ENCODE results near the gene TSPAN9.

GRCh38 chr12:3157581-3158323, 80.6 kb downstream of the TSPAN9 start:
- TF ChIP-seq REST (IDR thresholded peaks at IDR 0.05): no peak
- no peak for TF ChIP-seq CHD2 (IDR thresholded peaks at IDR 0.05; ENCODE audit: low read length, partially characterized antibody)
- TF ChIP-seq MAFK (IDR thresholded peaks at IDR 0.05; ENCODE audit: partially characterized antibody): no peak
